Renal cortical epithelial cell (primary cell): ENCODE data around the gene BEGAIN. TPM values are rescaled to one million over a fixed set of nuclear protein-coding genes. Genes with fewer than 3 reads are reported as not detected.

Source experiments
- DNase-seq: peaks from one replicate; pipeline ENCODE4 v3.0.0-alpha.2; 2011; ENCODE audit warnings: low read depth
- total RNA-seq: library from RNA; depleted of rRNA; stranded (reverse); fragments of >200 nt; gene quantifications from 2 replicates; pipeline ENCODE4 v1.2.3, GENCODE V29; 2014

Gene BEGAIN
- total RNA-seq, 1 donor from 2014 or later, result 1.0 TPM

DNA sequence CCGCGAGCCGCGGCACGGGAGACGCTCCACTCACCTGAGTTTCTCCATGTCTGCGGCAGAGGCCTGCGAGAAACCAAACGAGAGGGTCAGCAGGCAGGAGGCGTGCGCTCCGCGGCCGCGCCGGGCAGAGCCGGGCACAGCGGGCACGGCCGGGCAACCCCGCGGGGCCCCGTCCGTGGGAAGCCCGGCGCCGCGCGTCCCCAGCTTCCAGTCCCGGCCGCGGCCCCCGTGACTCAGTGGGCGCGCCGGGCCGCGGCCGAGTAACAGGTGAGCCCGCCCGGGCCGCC lies 19.4 kb downstream of the BEGAIN start:
- no peak for DNase-seq

DNA sequence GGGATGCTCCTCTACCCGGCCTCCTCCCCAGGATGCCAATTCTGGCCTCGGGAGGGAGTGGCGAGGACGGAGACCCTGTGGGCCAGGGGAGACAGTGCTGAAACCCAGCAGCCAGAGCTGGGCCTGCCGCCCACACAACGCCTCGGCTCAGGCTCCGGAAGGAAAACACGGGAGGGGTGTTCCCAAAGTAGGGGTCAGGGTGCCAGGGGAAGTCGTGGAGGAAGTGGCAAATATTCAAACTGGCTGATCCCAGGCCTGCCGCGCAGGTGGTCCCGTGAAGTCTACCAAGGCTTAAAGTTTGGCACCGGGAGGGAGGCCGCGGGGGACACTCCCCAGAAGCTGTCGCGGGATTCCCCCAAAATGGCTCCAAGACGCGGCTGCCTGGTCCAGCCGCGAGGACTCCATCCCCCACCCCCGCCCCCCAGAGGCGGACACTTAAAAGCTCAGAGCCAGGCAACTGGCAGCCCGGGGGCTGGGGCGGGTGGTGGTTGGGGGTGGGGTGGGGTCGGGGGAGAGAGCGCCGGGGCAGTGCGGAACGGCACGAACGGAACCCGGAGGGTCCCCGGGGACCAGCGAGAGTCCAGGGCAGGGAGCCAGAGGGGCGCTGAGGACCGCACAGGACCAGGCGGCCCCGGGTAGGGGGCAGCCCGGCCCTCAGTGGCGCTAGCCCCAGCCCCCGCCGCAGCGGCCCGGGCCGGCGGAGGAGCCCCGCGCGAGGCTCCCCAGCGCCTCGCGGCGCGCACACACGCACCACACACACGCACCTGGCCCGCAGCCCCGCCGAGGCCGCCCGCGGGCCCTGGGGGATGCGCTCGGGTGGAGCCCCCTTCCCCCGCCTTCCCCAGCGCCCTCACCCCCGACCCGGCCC lies 20.0 kb downstream of the BEGAIN start:
- no peak for DNase-seq

DNA sequence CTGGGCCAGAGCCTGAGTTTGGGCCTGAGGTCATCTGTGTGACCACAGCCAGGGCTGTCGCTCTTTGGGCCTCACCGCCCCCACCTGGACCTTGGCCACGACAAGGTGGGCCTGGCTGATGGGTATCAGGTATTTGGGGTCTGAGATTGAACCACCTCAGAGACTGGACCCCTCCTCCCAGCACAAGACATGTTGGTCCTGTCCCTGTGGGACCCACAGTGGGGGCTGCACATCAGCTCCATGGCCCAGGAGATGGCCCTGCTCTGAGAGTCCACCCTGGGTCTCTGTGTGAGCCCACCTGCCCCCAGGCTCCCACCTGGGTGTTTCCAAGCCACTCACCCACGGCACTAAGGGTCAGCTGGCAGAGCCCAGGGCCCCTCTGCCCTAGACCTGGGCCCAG lies 20.6 kb downstream of the BEGAIN start:
- no peak for DNase-seq

DNA sequence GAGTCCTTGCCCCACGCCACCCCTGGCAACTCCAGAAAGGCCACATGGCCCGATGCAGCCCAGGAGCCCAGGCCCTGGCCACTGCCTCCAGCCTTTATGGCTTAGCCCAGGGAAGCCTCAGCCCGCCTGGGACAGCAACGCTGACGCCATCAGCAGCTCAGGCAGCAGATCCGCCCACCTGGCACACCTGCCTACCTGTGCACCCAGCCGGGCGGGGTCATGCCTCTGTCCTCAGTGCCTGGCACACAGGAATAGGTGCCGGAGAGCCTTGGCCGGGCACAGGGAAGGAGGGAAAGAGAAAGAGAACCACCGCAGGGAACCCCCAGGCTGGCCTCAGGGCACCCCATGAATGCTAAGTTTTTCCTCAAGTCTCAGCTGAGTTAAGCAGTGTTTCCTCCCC lies 21.1 kb downstream of the BEGAIN start:
- DNase-seq, result no peak

DNA sequence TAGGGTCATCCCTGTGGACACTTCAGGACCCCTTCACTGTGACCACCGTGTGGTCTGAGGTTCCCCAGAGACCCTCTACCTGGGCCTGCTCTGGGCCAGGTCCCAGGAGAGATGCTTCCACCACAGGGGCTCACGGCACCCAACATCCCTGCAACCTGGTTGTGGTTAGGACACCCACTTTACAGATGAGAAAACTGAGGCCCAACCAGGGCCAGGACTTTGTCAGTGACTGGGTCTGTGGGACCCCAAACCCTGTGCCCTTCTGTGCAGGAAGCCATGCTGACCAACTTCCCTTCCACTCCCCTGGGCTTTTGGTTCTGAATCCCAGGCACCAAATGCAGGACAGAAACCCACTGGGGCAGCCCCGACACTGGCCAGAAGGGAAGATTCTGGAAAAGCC lies 21.6 kb downstream of the BEGAIN start:
- no peak for DNase-seq

DNA sequence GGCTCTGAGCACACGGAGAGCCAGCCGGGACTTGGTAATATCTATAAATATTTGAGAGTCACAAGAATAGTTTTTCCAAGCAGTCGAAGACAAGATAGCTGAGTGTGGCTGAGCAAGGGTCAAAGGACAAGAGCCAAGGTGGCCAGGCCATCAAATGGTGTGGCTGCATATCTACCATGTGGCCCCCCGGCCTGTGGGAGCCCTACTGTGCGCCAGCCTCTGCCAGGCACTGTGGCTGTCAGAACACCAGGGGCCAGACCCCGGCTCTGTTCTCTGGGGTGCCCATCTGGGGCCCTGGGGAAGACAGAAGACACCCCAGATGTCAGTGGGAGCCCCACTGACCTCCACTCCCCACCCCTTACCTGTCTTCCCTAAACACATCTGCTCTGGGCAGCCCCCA lies 22.7 kb downstream of the BEGAIN start:
- no peak for DNase-seq

DNA sequence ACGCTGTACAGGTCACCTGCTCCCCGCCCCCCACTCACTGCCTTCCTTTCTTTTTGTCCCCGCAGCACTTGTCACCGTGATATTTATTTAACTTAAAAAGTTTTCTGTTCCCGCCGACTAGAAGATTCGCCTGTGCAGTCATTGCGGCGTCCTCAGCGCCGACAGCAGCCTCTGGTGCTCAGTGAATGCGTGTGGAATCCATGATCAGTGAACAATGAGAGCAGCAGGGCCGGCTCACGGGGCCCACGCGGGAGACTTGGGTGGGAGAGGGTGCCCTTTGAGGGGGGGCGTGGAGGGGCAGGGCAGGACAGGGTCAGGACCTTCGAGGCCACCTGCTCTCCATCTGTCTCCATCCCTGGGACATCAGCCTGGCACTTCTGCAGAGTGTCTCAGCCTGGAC lies 24.5 kb downstream of the BEGAIN start:
- no peak for DNase-seq

DNA sequence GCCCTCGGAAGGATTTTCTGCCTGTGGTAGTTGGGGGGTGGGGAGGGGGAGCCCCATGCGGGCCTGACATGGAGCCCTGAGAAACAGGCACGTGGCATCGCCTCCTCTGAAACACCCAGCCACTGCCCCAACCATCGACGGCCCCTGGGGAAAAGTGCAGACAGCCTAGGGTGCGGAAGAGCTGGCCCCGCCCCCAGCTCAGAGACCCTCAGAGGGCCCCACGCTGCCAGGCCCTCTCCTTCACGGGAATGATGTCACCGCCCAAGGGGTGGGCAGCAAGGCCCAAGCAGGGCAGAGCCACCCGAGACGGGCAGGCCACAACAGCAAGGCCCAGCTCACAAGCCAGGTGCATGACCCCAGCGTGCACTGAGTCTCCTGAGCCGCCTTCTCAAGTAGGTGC lies 26.2 kb downstream of the BEGAIN start:
- no peak for DNase-seq

DNA sequence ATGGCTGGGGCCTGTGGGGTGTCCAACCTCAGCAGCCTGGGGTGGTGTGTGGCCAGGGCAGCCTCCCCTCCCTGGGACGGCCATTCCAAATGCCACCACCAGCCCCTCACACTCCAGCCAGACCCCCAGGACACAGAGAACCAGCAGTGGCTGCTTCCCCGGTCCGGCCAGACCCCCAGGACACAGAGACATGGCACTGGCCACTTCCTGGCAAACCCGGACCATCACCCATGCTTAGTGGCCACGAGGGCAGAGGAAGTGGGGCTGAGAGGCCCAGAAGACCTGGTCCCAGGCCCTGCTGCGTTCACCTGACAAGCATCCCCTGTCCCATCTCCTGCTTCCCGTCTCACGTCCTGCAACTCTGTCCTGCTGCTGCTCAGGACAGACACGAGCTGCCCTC lies 26.7 kb downstream of the BEGAIN start:
- DNase-seq, result no peak

DNA sequence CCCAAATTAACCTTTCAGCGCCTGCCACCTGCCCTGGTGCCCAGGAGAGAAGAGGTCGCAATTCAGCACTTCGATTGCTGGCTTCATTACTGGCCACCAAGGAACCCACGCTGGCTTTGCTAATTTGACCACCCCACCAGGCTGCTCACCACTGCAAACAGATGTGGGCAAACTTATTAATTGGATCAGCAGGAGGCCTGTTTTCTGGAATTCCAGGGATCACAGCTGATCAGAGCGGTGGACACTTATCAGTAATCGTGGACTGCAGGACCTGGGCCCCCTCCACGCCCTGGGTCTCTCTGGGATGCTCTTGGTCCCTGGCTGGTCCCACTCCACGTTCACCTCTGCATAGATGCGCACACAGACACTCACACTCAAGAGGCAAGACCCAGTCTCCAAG lies 27.8 kb downstream of the BEGAIN start:
- DNase-seq, result no peak

DNA sequence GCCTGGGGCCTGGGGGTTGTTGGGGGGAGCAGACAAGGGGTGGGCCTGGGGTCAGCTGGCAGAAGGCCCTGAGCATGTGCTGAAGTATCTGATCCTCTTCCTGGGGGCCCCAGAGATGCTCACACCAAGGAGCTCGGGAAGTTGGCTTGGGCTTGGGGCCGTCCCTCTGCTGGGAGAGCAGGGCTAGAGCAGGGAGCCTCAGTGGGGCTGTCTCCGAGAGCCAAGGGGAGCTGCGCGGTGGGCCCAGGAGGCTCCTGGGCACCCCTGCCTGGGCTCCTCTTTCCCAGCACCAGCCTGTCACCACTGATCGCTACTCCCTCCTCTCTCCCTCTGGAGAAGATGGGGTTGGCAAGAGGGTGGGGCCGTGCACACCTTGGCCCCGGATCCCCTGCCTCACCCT lies 28.3 kb downstream of the BEGAIN start:
- DNase-seq, result no peak

DNA sequence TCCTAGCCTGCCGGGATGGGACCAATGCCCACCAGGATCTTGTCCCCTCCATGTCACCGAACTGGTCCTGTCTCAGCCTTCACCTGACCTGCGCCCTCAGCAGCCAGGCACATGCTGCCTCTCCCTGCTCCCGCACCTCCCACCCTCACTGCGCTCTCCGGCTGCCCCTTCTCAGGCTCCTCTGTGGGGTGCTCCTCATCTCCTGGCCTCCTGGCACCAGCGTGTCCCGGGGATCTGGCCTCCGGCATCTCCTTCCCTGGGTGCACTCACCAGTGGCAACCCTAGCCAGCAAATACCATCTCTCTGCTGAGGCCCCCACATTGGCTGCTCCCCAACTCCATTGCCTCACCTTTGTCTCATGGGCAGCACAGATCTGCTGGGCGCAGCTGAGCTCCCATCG lies 29.0 kb downstream of the BEGAIN start:
- no peak for DNase-seq

DNA sequence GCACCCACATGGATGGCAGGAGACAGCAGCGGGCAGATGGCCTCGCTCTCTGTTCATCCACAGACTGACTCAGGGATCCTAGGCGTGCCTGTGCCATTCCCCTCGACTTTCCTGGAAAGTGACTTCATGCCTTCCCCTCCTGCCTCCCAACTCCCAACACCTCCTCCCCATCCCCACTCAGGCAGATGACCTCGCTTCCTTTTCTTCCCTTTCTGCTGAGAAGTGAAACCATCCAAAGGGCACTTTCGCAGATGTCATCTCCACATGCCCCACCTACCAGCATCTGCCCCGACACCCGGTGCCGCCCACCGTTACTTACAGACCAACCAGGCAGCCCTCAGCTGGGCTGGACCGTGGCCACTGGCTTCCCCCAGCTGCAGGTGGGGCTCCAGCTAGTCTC lies 29.6 kb downstream of the BEGAIN start:
- DNase-seq, result no peak

DNA sequence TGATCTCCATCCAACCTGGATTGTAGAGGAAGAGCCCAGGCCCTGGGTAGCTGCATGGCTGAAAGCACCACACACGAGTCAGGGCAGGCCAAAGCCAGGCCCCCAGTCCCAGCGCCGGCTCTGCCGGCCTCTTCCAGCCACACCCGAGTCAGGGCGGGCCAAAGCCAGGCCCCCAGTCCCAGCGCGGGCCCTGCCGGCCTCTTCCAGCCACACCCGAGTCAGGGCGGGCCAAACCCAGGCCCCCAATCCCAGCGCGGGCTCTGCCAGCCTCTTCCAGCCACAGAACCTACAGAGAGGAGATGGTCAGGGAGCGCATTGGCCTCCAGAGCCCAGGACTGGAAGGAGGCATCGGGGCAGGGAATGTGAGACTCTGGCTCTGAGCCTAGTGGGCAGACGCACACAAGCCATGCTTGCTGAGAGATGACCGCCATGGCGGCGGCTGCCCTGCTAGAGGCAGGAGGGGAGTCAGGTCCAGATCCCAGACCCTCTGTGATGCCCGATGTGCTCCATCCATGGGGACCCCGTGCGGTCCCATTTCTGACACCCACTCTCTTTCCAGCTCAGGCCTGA lies 30.2 kb downstream of the BEGAIN start:
- DNase-seq, result no peak

DNA sequence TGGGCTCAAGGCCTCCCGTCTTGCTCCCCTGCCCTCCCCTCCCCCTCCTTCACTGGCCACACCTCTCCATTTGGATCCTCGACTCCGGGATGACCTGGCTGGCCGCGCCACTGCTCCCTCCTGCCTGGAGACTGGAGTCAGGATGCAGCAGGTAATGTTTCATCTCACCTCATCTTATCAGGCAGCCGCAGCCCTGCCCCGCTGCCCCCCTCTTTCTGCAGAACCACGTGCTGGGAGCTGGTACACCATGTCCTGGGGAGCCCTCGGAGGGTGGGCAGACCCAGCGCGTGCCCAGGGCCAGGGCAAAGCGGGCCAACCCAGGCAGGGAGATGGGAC lies 31.1 kb downstream of the BEGAIN start:
- DNase-seq, result no peak

DNA sequence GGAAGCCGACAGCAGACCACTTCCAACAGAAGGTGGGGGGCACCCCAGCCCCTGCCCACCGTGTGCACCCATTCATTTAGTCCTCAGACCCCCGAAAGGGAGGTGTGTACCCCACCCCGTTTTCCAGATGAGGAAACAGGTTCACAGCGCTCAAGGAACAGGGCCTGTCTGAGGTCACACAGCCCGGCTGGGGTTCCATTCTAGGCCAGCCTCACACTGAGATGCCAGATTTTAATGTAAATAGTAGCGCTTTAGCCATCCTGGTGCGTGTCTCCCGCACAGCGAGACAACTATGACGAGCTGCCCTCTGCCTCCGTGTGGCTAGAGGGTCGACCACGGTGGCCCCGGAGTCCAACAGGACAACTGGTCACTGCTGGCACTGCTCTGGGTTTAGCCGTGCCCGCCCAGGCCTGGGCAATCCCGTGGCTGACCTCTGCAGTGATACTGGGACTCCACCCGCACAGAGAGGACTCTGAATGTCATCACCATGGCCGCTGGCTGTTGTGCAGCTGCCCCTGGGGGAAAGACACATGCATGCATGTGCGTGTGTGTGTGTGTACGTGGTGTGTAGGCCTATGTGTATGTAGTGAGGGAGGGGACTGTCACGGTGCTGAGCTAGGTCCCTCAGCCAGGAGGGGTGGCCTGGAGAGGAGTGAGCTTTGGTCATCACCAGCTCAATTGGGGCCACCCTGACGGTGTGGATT lies 31.6 kb downstream of the BEGAIN start:
- no peak for DNase-seq

DNA sequence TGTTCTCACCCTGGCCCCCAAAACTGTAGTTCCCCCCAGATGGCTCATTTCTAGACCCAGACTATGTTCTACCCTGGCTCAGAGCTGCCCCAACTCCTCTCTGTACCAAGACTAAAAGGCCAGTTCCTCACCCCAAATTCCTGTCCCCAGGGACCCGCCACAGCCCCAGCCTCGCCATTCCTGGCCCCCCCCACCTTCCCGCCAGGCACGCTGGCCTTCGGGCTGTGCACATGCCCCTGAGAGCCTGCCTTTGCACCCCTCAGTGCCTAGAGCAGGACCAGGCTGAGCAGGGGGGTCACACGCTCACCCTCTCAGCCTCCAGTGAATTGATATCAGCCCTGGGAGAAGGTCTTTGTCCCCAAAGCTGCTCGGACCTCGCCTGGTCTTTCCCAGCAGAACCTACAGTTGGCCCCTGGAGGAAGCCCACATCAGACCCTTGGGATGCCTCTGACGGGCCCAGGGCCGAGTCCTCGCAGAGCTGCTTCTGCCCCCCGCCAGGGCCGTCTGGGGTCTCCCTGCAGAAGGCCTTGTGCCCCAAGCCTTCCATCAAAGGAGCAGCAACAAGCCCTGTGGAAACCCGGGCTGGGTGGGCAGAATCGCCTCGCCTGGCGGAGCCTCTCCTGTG lies 32.4 kb downstream of the BEGAIN start:
- no peak for DNase-seq

DNA sequence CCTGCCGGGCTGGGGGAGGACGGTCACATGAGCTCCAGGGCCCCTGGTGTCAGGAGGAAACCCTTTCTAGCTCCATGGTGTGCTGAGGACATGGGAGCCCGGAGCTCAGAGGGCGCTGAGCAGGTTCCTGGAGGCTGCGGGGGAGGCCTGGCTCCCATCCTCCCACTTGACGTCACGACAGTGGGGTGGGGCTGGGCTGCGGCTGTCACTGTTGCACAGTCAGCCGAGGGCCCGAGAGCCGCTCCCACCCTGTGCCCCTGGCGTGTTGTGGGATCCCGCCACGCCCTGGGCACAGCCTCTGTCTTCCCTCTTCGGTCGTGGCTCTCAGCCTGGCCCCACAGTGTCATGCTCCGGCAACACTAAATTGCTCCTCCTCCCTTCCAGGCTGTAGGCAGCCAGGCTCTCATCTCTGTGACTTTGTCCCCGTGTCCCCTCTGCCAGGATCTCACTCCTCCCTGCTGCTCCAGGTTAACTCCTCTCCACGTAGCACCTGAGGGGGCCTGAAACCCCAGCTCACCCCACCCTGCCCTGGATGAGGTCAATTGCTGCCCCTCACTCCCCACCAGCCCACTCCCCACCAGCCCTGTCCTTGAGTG lies 33.0 kb downstream of the BEGAIN start:
- DNase-seq, result peak; percentile 1

DNA sequence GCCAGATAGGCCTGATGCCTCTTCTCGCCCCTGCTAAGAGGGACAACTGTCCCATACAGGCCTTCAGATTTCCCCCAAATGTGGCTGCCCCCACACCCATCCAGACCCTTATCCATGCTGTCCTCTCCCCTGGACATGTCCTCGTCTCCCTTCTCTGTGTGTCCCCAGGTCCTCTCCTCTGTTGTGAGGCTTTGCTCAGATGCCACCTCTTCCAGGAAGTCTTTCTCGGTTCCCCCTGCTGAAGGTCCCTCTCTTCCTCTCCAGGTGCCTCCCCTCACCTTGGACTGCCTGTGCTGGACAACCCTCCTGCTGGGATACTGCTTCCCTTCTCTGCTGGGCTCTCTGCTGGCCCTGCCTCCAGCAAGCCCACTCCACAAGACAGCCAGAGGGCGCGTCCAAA lies 33.7 kb downstream of the BEGAIN start:
- no peak for DNase-seq

DNA sequence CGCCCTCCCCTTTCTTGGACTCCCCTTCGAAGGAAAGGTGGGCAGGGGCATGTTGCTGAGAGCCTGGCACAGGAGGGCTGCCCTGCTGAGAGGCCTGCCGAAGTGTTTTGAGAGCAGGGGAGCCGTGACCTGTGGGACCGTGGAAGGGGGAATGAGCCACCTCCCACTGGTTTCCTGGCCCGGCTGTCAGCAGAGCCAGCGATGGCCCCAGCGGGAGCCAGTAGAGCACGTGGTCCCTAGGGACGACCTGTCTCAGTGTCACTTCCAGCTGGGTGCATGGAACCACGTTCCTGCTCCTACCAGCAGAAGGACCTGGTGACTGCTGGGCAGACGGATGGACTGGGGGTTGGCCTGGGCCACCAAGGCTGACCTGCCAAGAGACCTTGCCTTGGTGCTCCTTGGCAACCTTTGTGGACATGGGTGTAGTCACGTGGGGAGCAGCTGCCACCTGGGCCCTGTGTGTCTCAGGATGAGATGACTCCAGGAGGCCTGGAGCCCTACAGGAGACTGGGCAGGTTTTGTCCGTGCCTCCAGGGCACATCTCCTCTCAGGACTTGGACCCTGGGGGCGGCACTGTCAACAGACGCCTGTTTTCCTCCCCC lies 34.6 kb downstream of the BEGAIN start:
- no peak for DNase-seq

DNA sequence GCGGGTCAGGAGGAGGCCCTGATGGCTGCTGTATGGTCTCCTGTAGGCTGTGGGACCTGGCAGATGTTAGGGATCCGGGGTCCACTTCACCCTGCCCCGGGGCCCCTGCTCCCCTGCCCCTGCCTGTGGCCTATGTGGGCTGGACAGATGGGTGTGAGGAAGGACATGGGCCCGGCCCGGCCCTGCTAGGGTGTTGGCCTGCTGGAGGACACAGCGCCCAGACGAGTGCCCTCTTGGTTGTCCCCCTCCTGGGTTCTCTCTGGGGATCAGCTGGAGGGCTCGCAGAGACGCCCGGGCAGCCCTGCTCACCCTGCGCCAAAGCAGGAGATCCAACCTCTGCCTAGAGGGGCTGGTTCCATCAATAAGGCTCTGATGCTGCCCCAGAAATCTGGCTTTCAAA lies 36.2 kb downstream of the BEGAIN start:
- no peak for DNase-seq
